Neural cell (in vitro differentiated cells): ENCODE data around the gene NELFE. TPM values are rescaled to one million over a fixed set of nuclear protein-coding genes. Genes with fewer than 3 reads are reported as not detected.

Source experiments
- H2AFZ ChIP-seq: fragments of 200-600, 300-800 bp; sonication (generic), shearing (Covaris generic); 2 replicates; pipeline ENCODE4 v1.6.0; 2014; ENCODE audit warnings: low read depth, mild to moderate bottlenecking, antibody characterized with exemption, low read length, moderate library complexity
- H3F3A ChIP-seq: fragments of 200-600 bp; shearing (Covaris generic); 2 replicates; pipeline ENCODE4 v1.6.1; 2016; ENCODE audit warnings: mild to moderate bottlenecking, moderate library complexity, mixed read lengths, antibody characterized with exemption, low read length; ENCODE audit not compliant: insufficient read depth, poor library complexity, severe bottlenecking
- H3K27ac ChIP-seq: fragments of 200-600, 300-800 bp; sonication (generic), shearing (Covaris generic); 2 replicates; pipeline ENCODE4 v1.5.1; 2014; ENCODE audit warnings: mild to moderate bottlenecking, low read length, moderate library complexity
- H3K27me3 ChIP-seq: fragments of 300-800, 200-600 bp; sonication (generic), shearing (Covaris generic); 2 replicates; pipeline ENCODE4 v1.6.0; 2014; ENCODE audit warnings: mild to moderate bottlenecking, low read depth, low read length, moderate library complexity; ENCODE audit not compliant: insufficient read depth
- H3K36me3 ChIP-seq: fragments of 300-800, 200-600 bp; sonication (generic), shearing (Covaris generic); 2 replicates; pipeline ENCODE4 v1.5.1; 2014; ENCODE audit warnings: mild to moderate bottlenecking, antibody characterized with exemption, low read length, moderate library complexity; ENCODE audit not compliant: insufficient read depth
- H3K4me2 ChIP-seq: fragments of 300-800, 200-600 bp; sonication (generic), shearing (Covaris generic); 2 replicates; pipeline ENCODE4 v1.6.0; 2014; ENCODE audit warnings: mild to moderate bottlenecking, low read length
- H3K4me3 ChIP-seq: fragments of 300-800, 200-600 bp; sonication (generic), shearing (Covaris generic); 2 replicates; pipeline ENCODE4 v1.5.1; 2014; ENCODE audit warnings: mild to moderate bottlenecking, low read length, moderate library complexity
- H3K79me2 ChIP-seq: fragments of 200-600 bp; shearing (Covaris generic); replicated peaks from 2 replicates; pipeline ENCODE4 v1.6.0; 2014; ENCODE audit warnings: mild to moderate bottlenecking, low read length, moderate library complexity; ENCODE audit not compliant: insufficient read depth
- H3K9ac ChIP-seq: fragments of 300-800, 200-600 bp; sonication (generic), shearing (Covaris generic); 2 replicates; pipeline ENCODE4 v1.6.1; 2016; ENCODE audit warnings: mild to moderate bottlenecking, low read length, mixed read lengths
- H3K9me2 ChIP-seq: fragments of 200-600 bp; shearing (Covaris generic); 2 replicates; pipeline ENCODE4 v1.6.1; 2016; ENCODE audit warnings: mild to moderate bottlenecking, low read length, mixed read lengths; ENCODE audit not compliant: insufficient read depth
- H3K9me3 ChIP-seq: fragments of 200-600, 300-800 bp; sonication (generic), shearing (Covaris generic); 2 replicates; pipeline ENCODE4 v1.6.1; 2016; ENCODE audit warnings: mild to moderate bottlenecking, mixed run types, low read length, moderate library complexity, mixed read lengths
- H4K20me1 ChIP-seq: fragments of 200-600 bp; shearing (Covaris generic); 2 replicates; pipeline ENCODE4 v1.6.1; 2016; ENCODE audit warnings: mild to moderate bottlenecking, mixed run types; ENCODE audit not compliant: insufficient read depth
- EP300 ChIP-seq: fragments of 450-650 bp; conservative IDR thresholded peaks from 2 replicates; pipeline ENCODE4 v1.6.1; 2014; ENCODE audit warnings: antibody characterized with exemption, mild to moderate bottlenecking, moderate library complexity; ENCODE audit not compliant: poor library complexity, severe bottlenecking
- EZH2 ChIP-seq: fragments of 200-600, 300-800 bp; shearing (Covaris generic), sonication (generic); IDR thresholded peaks from 2 replicates; pipeline ENCODE4 v1.6.1; 2014; ENCODE audit warnings: antibody characterized with exemption, low read length, borderline replicate concordance, mild to moderate bottlenecking; ENCODE audit not compliant: insufficient read depth, poor library complexity, severe bottlenecking
- MXI1 ChIP-seq: fragments of 450-650 bp; conservative IDR thresholded peaks from 2 replicates; pipeline ENCODE4 v1.6.1; 2014; ENCODE audit warnings: antibody characterized with exemption, mild to moderate bottlenecking; ENCODE audit not compliant: poor library complexity, severe bottlenecking
- POLR2AphosphoS5 ChIP-seq: IDR thresholded peaks from 2 replicates; pipeline ENCODE4 v1.6.1; 2012
- RAD21 ChIP-seq: fragments of 450-650 bp; conservative IDR thresholded peaks from 2 replicates; pipeline ENCODE4 v1.6.1; 2014; ENCODE audit warnings: antibody characterized with exemption, mild to moderate bottlenecking, moderate library complexity
- SMC3 ChIP-seq: fragments of 450-650 bp; conservative IDR thresholded peaks from 2 replicates; pipeline ENCODE4 v1.6.1; 2014; ENCODE audit warnings: antibody characterized with exemption, mild to moderate bottlenecking, moderate library complexity; ENCODE audit not compliant: poor library complexity
- TAF1 ChIP-seq: IDR thresholded peaks from 2 replicates; pipeline ENCODE4 v1.6.1; 2012; ENCODE audit warnings: low read depth
- polyA plus RNA-seq: library from polyadenylated mRNA; depleted of rRNA; stranded (reverse); fragments of >200 nt; gene quantifications from 2 replicates; pipeline ENCODE4 v1.2.3, GENCODE V29; 2014
- TF ChIP-seq, protein P1 (sequence below): IDR thresholded peaks from 2 replicates; pipeline ENCODE4 v1.6.1; 2012; ENCODE audit warnings: borderline replicate concordance
- TF ChIP-seq, protein P2 (sequence below): fragments of 450-650 bp; IDR thresholded peaks from 2 replicates; pipeline ENCODE4 v1.5.1; 2014; ENCODE audit warnings: antibody characterized with exemption, mild to moderate bottlenecking, moderate library complexity; ENCODE audit not compliant: poor library complexity, severe bottlenecking

The NELFE gene
- polyA plus RNA-seq, 1 donor from 2014 or later = 103 TPM

DNA sequence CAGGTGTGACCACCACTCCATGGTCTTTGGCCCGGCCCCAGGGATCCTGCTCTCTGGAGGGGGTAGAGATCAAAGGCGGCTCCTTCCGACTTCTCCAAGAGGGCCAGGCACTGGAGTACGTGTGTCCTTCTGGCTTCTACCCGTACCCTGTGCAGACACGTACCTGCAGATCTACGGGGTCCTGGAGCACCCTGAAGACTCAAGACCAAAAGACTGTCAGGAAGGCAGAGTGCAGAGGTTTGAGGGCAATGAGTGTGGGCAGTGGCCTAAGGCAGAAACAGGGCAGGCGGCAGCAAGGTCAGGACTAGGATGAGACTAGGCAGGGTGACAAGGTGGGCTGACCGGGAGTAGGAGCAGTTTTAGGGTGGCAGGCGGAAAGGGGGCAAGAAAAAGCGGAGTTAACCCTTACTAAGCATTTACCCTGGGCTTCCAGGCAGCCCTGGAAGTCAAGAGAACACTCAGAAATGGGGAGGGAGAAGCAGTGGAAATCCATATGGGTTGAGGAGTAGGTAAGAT, 12.3 kb downstream of the NELFE start:
- TF ChIP-seq, protein P1, sequence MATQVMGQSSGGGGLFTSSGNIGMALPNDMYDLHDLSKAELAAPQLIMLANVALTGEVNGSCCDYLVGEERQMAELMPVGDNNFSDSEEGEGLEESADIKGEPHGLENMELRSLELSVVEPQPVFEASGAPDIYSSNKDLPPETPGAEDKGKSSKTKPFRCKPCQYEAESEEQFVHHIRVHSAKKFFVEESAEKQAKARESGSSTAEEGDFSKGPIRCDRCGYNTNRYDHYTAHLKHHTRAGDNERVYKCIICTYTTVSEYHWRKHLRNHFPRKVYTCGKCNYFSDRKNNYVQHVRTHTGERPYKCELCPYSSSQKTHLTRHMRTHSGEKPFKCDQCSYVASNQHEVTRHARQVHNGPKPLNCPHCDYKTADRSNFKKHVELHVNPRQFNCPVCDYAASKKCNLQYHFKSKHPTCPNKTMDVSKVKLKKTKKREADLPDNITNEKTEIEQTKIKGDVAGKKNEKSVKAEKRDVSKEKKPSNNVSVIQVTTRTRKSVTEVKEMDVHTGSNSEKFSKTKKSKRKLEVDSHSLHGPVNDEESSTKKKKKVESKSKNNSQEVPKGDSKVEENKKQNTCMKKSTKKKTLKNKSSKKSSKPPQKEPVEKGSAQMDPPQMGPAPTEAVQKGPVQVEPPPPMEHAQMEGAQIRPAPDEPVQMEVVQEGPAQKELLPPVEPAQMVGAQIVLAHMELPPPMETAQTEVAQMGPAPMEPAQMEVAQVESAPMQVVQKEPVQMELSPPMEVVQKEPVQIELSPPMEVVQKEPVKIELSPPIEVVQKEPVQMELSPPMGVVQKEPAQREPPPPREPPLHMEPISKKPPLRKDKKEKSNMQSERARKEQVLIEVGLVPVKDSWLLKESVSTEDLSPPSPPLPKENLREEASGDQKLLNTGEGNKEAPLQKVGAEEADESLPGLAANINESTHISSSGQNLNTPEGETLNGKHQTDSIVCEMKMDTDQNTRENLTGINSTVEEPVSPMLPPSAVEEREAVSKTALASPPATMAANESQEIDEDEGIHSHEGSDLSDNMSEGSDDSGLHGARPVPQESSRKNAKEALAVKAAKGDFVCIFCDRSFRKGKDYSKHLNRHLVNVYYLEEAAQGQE = no peak
- TF ChIP-seq EP300 (no peak), MXI1 (no peak), TAF1 (no peak), POLR2AphosphoS5 (no peak), SMC3 (no peak), EZH2 (no peak), RAD21 (no peak)
- TF ChIP-seq, protein P2, sequence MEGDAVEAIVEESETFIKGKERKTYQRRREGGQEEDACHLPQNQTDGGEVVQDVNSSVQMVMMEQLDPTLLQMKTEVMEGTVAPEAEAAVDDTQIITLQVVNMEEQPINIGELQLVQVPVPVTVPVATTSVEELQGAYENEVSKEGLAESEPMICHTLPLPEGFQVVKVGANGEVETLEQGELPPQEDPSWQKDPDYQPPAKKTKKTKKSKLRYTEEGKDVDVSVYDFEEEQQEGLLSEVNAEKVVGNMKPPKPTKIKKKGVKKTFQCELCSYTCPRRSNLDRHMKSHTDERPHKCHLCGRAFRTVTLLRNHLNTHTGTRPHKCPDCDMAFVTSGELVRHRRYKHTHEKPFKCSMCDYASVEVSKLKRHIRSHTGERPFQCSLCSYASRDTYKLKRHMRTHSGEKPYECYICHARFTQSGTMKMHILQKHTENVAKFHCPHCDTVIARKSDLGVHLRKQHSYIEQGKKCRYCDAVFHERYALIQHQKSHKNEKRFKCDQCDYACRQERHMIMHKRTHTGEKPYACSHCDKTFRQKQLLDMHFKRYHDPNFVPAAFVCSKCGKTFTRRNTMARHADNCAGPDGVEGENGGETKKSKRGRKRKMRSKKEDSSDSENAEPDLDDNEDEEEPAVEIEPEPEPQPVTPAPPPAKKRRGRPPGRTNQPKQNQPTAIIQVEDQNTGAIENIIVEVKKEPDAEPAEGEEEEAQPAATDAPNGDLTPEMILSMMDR = no peak
- no peak overlapping the region for H3K4me2 ChIP-seq
- no peak overlapping the region for H3K4me3 ChIP-seq
- no peak overlapping the region for H3K9ac ChIP-seq
- H3K9me2 ChIP-seq = no peaks in the 10 kb centered on the region
- no peaks in the 10 kb centered on the region for H3K27me3 ChIP-seq
- no peaks in the 10 kb centered on the region for H3K9me3 ChIP-seq
- H3K36me3 ChIP-seq = no peaks in the 10 kb centered on the region
- H3K79me2 ChIP-seq = no peaks in the 10 kb centered on the region
- H3F3A ChIP-seq = no peaks in the 10 kb centered on the region
- H3K27ac ChIP-seq = no peak overlapping the region
- no peak overlapping the region for H2AFZ ChIP-seq
- H4K20me1 ChIP-seq = no peaks in the 10 kb centered on the region

DNA sequence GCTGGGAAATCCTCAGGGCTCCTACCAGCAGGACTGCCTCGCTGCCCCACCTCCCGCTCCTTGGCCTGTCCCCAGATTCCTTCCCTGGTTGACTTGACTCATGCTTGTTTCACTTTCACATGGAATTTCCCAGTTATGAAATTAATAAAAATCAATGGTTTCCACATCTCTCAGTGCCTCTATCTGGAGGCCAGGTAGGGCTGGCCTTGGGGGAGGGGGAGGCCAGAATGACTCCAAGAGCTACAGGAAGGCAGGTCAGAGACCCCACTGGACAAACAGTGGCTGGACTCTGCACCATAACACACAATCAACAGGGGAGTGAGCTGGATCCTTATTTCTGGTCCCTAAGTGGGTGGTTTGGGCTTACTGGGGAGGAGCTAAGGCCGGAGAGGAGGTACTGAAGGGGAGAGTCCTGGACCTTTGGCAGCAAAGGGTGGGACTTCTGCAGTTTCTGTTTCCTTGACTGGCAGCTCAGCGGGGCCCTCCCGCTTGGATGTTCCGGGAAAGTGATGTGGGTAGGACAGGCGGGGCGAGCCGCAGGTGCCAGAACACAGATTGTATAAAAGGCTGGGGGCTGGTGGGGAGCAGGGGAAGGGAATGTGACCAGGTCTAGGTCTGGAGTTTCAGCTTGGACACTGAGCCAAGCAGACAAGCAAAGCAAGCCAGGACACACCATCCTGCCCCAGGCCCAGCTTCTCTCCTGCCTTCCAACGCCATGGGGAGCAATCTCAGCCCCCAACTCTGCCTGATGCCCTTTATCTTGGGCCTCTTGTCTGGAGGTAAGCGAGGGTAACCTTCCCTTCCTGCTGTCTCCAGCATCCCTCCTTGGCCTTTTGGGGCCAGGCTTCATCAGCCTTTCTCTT, 13.0 kb downstream of the NELFE start, which contains the start of gene CFB:
CFB (plus strand) TSS at position 589 of the 863 bp plus-strand sequence; CDS start at position 716, 127 bp downstream.
- Histone ChIP-seq H3K27me3 (no peaks in the 10 kb centered on the region), H3F3A (no peaks in the 10 kb centered on the region), H3K9ac (no peak within 1 kb of the TSS), H2AFZ (no peak within 1 kb of the TSS), H3K4me3 (no peak within 1 kb of the TSS), H3K9me3 (no peaks in the 10 kb centered on the region), H3K79me2 (no peaks in the 10 kb centered on the region), H4K20me1 (no peaks in the 10 kb centered on the region), H3K27ac (no peak within 1 kb of the TSS), H3K9me2 (no peaks in the 10 kb centered on the region), H3K4me2 (no peak within 1 kb of the TSS), H3K36me3 (no peaks in the 10 kb centered on the region)
- TF ChIP-seq RAD21 (no peak), SMC3 (no peak), EZH2 (no peak), TAF1 (no peak), MXI1 (no peak), EP300 (no peak), POLR2AphosphoS5 (no peak)
- TF ChIP-seq, protein P2 = no peak
- TF ChIP-seq, protein P1 = no peak
